Measurements from ENCODE around the gene MT2A.
"Not testable (repeated sequence)": the region's sequence is repeated elsewhere in the genome, so short reads cannot be mapped to it uniquely, and the experiment has no call there.

MT2A gene

GRCh38 chr16:56601325-56601724 is 7.1 kb upstream of the MT2A start:
- DNase-seq: no peak

GRCh38 chr16:56603589-56603988 is 4.8 kb upstream of the MT2A start:
- DNase-seq: peak; percentile 78

GRCh38 chr16:56604966-56605365 is 3.4 kb upstream of the MT2A start:
- DNase-seq: no peak

- DNase-seq: no peak
Measured at GRCh38 chr16:56605475-56605874, 2.9 kb upstream of the MT2A start.

- no peak for DNase-seq
Measured at GRCh38 chr16:56606071-56606475, 2.3 kb upstream of the MT2A start.

GRCh38 chr16:56606476-56607108 is 1.8 kb upstream of the MT2A start:
- DNase-seq: no peak

GRCh38 chr16:56607109-56607618 is 1.2 kb upstream of the MT2A start:
- peak; percentile 83 for DNase-seq

GRCh38 chr16:56607675-56608042 is 725 bp upstream of the MT2A start:
- no peak for DNase-seq

- DNase-seq: no peak
Measured at GRCh38 chr16:56608876-56609462, 585 bp downstream of the MT2A start.

GRCh38 chr16:56609463-56609921 is 1.1 kb downstream of the MT2A start:
- DNase-seq: no peak

- no peak for DNase-seq
Measured at GRCh38 chr16:56610017-56610608, 1.7 kb downstream of the MT2A start.

- no peak for DNase-seq
Measured at GRCh38 chr16:56610609-56611111, 2.3 kb downstream of the MT2A start.

GRCh38 chr16:56611281-56611833 is 3.0 kb downstream of the MT2A start:
- DNase-seq: no peak

- no peak for DNase-seq
Measured at GRCh38 chr16:56613706-56614105, 5.3 kb downstream of the MT2A start.

- no peak for DNase-seq
Measured at GRCh38 chr16:56614549-56614991, 6.2 kb downstream of the MT2A start.

GRCh38 chr16:56615353-56615752 is 7.0 kb downstream of the MT2A start:
- DNase-seq: no peak

- DNase-seq: no peak
Measured at GRCh38 chr16:56616608-56617211, 8.3 kb downstream of the MT2A start.

GRCh38 chr16:56617212-56618085 is 9.1 kb downstream of the MT2A start:
- no peak for DNase-seq

- no peak for DNase-seq
Measured at GRCh38 chr16:56618138-56618537, 9.8 kb downstream of the MT2A start.

- DNase-seq: no peak
Measured at GRCh38 chr16:56620339-56620897, 12.0 kb downstream of the MT2A start.

GRCh38 chr16:56621665-56622445 is 13.5 kb downstream of the MT2A start:
- not testable (repeated sequence) for DNase-seq
